Urothelium cell line (cell line): ENCODE results near the gene FGD5.

ENCODE experiments used
- DNase-seq: peaks from one replicate; pipeline ENCODE4 v3.0.0; 2011; ENCODE audit warnings: low spot score, mixed read lengths
- FAIRE-seq: peaks from 2 replicates; lab custom pipeline; 2011; peaks lifted over from hg19 to GRCh38; lab: Jason Lieb, UNC

FGD5 gene

GRCh38 chr3:14822670-14823390 is 4.1 kb downstream of the FGD5 start:
- DNase-seq (no peak), FAIRE-seq (no peak)

DNA sequence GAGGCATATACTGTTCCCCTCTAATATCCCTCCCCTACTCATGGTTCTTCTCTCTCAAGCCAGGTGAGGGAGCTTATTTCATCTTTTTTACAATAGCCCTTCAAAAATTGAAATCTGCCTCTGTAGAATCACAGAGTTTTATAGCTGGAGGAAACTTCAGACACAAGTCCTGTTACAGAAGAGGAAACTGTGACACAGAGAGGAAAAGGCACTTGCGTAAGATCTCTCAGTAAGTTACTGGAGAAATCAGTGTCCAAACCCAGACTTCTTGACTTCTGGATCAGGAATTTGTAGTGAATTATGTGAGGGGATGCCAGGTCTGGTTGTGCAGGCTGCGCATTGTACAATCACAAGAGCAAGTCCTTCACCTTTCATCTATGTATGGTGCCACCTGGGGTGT is 4.6 kb downstream of the FGD5 start:
- FAIRE-seq (no peak), DNase-seq (no peak)

- no peak for DNase-seq
- FAIRE-seq: no peak
These were observed 5.3 kb downstream of the FGD5 start for GRCh38 chr3:14823910-14824629.

DNA sequence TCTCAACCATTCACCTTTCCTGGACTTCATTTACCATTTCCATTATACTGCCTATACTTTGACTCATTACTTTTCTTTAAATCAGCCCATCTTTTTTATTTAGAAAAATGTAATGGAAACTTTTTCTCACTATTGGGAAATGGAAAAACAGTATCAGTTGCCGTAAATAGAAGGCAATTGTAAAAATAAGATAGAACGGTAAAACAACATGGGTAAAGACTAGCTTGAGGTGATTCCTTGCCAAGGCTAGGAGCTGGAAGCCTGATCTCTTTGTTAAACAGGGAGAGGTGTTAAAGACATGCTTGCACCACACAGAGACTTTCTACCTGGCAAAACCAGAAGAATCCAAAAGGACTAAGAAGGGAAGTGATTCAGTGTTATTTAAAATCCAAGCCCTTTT is 5.9 kb downstream of the FGD5 start:
- FAIRE-seq: no peak
- no peak for DNase-seq

DNA sequence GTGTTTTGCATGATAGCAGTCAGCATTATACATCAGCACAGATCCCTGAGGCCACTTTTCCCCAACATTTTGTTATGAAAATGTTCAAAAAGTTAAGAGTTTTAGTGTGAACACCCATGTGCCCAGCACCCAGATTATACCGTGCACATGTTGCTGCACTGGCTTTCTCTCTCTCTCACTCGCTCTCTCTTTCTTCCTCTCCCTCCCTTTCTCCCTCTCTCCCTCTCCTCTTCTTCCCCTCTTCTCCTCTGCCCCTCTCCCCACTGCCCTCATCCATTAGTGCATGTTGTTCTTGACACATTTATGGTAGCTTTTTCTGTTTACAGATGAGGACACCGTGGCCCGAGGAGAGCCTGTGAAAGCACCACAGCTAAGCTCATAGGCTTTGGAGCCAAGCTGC is 7.3 kb downstream of the FGD5 start:
- FAIRE-seq (no peak), DNase-seq (no peak)

DNA sequence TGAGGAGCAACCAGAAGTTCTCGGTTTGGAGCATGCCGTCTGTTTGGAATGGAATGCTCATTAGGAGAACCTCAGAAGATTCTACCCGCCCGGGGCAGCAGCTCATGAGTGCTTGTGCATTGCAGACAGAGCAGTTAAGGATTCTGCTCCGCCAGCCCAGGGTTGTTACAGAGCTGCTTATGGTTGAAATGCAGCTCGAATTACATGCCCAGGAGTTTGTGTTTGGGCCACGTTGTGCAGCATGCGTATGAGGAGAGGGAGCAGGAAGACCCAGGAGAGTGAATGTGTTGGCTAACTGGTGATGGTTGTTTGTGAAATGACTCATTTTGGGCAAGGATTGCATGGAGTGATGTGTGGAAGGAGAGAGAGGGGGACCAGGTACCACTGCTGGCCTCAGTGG is 9.0 kb downstream of the FGD5 start:
- FAIRE-seq (no peak), DNase-seq (no peak)

DNA sequence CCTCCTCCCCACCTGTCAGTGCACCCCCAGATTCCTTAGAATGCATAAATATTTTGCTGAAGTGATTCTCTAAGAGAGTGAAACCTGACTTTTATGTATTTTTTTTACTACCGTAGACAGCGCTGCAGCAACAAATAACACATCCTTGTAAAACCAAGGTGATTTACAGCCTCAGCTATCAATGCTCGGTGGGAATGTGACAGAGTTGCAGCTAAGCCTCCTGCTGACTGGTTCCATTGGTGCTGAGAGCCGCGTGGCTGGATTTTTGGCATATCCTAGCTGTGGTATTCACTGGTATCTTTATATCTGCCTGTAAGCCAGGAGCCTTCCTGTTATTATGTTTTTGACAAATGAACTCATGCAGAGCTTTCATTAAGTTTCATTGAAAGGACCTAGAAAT is 11.0 kb downstream of the FGD5 start:
- no peak for DNase-seq
- FAIRE-seq: no peak

DNA sequence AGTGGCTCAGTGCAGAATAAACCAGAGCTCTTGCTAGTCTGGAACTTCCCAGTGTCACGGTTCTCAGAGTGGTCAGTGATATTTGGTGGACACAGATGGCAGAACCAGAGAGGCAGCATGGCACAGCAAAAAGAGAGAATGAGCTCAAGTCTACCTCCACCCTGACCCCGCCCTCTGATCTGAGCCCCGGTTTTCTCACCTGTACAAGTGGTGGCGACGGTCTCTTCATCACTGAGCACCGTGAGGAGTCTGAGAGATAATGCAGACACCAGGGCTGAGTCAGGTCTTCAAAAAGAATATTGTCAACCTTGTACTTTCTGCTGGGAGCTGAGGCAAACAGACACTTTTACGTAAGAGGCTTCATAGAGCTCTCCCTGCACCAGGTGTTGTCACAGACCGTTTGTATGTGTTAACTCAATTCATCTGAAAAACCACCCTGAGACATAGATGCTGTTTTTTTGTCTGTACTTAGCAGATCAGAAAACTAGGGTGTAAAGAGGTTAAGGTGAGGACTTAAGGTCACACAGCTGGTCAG is 13.2 kb downstream of the FGD5 start:
- FAIRE-seq (no peak), DNase-seq (no peak)

DNA sequence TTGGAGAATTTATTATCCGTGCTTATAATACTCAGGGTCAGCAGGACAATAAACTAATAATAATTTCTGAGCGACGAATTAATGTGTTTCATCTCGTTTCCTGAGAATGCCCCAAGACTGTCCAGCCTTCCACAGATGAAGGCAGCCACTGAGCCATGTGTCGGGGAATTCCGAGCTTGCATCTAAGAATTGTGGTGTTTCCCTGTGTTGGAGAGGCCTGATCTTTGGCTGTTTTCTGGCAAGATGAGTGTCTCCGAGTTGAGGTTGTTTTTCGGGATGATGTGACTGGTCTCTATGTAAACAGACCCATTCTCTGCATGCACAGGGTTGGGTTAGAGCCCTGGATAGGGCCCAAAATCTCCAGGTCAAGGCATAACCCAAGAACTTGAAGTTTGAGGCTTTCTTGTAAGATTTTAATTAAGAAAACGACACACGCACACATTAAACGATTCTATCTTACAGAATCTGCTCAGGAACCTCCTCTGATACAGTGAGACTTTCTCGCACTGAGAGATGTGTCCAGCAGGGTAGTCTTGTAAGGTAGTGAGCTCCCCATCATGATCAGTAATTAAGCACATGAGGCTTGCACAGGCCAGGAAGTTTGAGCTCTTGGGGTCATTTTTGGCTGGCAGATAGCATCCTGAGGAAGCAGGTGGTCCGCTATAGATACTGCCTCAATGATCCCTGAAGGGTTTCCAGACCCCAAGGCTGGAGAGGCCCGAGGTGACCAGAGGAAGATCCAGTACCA is 14.4 kb downstream of the FGD5 start:
- FAIRE-seq (no peak), DNase-seq (no peak)

GRCh38 chr3:14834121-14834520 is 15.4 kb downstream of the FGD5 start:
- DNase-seq (no peak), FAIRE-seq (no peak)

DNA sequence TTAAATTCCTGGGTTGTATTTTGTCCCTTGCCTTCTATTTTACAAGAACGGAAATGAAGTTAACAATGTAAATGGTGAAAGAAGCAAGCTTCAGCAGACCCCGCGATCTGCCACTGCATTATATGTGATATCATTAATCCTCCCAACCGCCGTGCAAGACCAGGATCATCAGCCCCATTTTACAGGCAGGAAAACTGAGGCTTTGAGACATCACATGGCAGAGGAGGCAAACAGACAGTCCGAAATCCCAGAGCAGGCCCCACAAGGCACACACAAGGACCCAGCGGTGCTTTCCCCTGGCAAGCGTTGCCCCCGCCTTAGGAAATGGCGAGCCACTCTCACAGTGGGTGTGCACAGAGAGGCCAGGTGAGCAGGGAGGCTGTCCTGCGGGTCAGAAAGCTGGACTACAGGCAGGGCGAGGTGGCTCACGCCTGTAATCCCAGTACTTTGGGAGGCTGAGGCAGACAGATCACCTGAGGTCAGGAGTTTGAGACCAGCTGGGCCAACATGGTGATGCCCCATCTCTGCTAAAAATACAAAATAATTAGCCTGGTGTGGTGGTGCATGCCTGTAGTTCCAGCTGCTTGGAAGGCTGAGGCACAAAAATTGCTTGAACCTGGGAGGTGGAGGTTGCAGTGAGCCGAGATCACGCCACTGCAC is 16.2 kb downstream of the FGD5 start:
- DNase-seq (no peak), FAIRE-seq (no peak)

DNA sequence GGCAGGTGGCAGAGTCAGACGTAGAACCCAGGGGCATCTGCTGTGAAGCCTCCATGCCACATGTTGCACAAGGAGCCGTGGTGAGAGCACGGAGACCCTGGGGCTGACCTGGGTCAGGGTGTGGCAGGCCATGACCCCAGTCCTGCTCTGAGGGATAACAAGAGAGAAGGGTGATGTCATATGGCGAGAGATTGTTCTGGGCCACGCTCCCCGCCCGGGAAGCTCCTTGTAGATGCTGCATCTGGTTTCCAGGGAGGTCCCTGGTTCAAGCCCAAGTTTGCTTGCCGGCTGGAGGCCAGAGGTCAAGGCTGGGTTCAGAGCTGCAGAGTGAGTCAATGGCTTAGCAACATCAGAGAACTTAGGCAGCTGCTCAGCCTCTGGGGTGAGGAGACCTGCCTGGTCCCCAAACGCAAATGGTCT is 17.3 kb downstream of the FGD5 start:
- DNase-seq (no peak), FAIRE-seq (no peak)

- FAIRE-seq (no peak), DNase-seq (no peak)
These were observed 18.6 kb downstream of the FGD5 start for GRCh38 chr3:14837186-14837877.

- DNase-seq: no peak
- no peak for FAIRE-seq
These were observed 19.1 kb downstream of the FGD5 start for GRCh38 chr3:14837878-14838258.

DNA sequence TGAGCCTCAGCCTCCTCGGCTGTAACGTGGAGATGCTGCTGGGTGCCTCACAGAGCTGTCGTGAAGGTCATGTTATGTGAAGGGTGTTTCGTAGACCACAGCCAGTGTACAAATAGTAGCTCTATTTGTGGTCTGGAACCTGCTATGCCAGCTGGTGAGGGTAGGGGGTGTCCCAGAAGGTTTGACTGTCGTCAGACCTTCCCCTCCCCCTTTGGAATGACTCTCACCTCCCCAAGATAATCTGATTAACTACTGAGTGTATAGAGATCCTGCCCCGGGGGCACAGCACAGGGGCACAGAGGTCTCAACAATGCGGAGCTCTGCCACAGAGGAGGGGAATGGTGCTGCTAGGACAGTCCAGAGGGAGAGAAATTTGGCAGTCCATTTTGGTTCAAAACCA is 20.5 kb downstream of the FGD5 start:
- DNase-seq (no peak), FAIRE-seq (no peak)

DNA sequence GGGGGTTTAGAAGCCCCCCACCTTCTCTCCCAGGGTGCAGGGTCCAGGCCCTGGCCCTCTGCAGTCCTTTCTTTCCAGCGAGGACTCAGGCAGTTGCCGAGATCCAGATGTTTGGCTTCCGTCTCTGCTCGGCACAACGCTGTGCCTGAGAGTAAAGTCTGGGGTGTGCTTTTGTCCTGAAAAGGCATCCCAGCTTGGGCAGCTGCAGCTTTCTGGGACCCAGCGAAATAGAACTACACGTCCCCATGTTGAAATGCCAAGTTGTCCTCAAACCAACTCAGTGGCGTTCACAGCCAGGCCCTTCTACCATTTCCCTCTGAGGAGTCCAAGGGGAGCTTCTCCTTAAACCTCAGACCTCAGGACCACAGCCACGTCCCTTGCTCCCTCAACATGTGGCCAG is 23.1 kb downstream of the FGD5 start:
- DNase-seq (no peak), FAIRE-seq (no peak)

DNA sequence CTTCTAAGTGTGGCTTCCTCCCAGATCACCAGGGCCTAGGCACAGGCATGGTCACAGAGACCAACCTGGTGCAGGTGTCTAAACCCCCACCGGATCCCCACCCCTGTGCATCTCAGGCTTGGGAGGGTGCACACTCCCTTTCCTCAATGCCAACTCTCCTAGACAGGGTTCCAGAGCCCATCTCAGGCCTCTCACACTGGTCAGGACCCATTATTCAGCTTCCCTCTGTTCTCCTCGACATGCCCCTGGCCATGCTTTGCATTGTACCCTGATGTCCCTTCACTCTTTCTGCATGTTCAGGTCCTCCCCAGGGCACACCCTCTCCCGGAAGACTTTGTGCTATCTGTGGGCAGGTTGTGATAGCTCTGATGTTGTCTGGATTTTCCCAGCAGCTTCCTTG is 23.5 kb downstream of the FGD5 start:
- FAIRE-seq: no peak
- DNase-seq: no peak

GRCh38 chr3:14843321-14843720 is 24.6 kb downstream of the FGD5 start:
- FAIRE-seq: no peak

DNA sequence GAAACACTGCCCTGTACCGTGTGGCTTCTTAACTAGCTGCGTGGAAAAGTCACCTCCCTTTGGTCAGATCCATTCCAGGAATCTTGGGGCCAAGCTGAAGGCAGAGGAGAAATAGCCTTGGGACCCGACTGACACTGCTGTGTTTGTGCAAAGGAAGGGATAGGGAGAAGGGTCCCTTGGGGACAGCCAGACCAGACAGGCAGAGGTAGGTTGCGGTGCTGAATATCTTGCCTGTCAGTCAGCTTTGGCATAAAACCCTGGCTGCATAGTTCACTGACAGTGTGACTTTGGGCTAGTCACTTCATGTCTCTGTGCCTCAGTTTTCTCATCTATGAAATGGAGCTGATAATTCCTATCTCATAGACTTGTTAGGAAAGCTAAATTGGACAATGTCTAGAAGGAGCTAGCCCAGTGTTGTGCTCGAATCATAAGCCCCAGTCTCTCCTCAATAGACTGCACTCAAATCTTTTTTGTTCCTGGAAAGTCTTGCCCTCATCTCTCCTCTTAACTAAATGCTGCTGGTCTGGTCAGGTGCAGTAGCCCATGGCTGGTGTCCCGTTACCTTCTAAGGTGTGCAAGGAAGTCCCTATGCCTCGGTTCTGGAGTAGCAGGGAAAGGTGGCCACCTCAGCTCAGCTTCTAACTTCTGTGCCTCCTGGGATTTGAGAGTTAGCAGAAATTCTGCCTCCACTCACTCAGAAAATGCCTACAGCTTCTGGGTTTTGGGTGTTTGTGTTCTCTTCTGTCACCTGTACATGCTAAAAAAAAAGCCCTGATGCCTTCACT is 25.8 kb downstream of the FGD5 start:
- FAIRE-seq (no peak), DNase-seq (no peak)

More at GRCh38 chr3:14843321-14843720, 24.6 kb downstream of the FGD5 start:
- no peak for DNase-seq

GRCh38 chr3:14845180-14845579 is 26.4 kb downstream of the FGD5 start:
- FAIRE-seq: no peak
- DNase-seq: no peak
